ENCODE measurements around the gene ZNF534.
A peak's percentile ranks its signal among the peaks of the same experiment; 100 is the strongest.
"Not testable (repeated sequence)": the region's sequence is repeated elsewhere in the genome, so short reads cannot be mapped to it uniquely, and the experiment has no call there.

ZNF534 gene

GRCh38 chr19:52473655-52474350 is 44.9 kb downstream of the ZNF534 start:
- Histone ChIP-seq H3K9me3 (ENCODE audit: control insufficient read depth, insufficient read depth, low read length) (peaks cover 76% of the 10 kb centered on the region), H3K4me3 (ENCODE audit: low read depth, low read length) (peak overlapping the region; percentile 8)

GRCh38 chr19:52474351-52475127 is 45.6 kb downstream of the ZNF534 start:
- peaks cover 71% of the 10 kb centered on the region for H3K9me3 ChIP-seq (ENCODE audit: control insufficient read depth, insufficient read depth, low read length)
- H3K4me3 ChIP-seq (ENCODE audit: low read depth, low read length): no peak overlapping the region
- no peak overlapping the region for H3K9ac ChIP-seq (ENCODE audit: low read depth, low read length)
- no peaks in the 10 kb centered on the region for H3K36me3 ChIP-seq (ENCODE audit: control insufficient read depth, insufficient read depth, low read length)
- H3K27me3 ChIP-seq (ENCODE audit: control insufficient read depth, insufficient read depth, low read length): no peaks in the 10 kb centered on the region
- no peaks in the 10 kb centered on the region for H3K4me1 ChIP-seq (ENCODE audit: control insufficient read depth, insufficient read depth, low read length)

More at GRCh38 chr19:52473655-52474350, 44.9 kb downstream of the ZNF534 start:
- Histone ChIP-seq H3K9ac (ENCODE audit: low read depth, low read length) (no peak overlapping the region), H3K36me3 (ENCODE audit: control insufficient read depth, insufficient read depth, low read length) (no peaks in the 10 kb centered on the region), H3K27me3 (ENCODE audit: control insufficient read depth, insufficient read depth, low read length) (no peaks in the 10 kb centered on the region), H3K4me1 (ENCODE audit: control insufficient read depth, insufficient read depth, low read length) (no peaks in the 10 kb centered on the region)

GRCh38 chr19:52484111-52484743 is 55.3 kb downstream of the ZNF534 start:
- not testable (repeated sequence) for H3K4me1 ChIP-seq (ENCODE audit: control insufficient read depth, insufficient read depth, low read length); H3K4me3 ChIP-seq (ENCODE audit: low read depth, low read length); H3K9ac ChIP-seq (ENCODE audit: low read depth, low read length); H3K27me3 ChIP-seq (ENCODE audit: control insufficient read depth, insufficient read depth, low read length); H3K36me3 ChIP-seq (ENCODE audit: control insufficient read depth, insufficient read depth, low read length)
- H3K9me3 ChIP-seq (ENCODE audit: control insufficient read depth, insufficient read depth, low read length): peaks cover 15% of the 10 kb centered on the region

DNA sequence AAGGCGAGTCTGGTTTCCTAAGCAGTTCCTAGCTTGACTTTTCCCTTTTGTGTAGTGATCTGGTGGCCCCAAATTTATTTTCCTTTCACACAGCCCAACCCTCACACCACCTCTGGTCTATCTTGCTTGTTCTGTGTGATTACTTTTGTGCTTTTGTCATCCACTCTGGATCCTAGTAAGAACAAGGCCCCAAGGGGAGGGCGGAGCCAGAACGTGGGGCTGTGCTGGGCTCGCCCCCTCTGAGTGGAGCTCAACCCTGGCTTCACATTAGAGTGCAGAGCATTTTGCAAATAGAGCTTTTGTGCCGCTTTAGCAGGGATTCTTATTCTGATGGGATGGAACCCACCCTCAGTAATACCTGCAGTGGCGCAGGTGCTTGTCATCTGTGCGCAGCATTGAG is 56.1 kb downstream of the ZNF534 start:
- peaks cover 13% of the 10 kb centered on the region for H3K9me3 ChIP-seq (ENCODE audit: control insufficient read depth, insufficient read depth, low read length)
- not testable (repeated sequence) for H3K36me3 ChIP-seq (ENCODE audit: control insufficient read depth, insufficient read depth, low read length); H3K4me1 ChIP-seq (ENCODE audit: control insufficient read depth, insufficient read depth, low read length); H3K27me3 ChIP-seq (ENCODE audit: control insufficient read depth, insufficient read depth, low read length); H3K9ac ChIP-seq (ENCODE audit: low read depth, low read length)
- peak overlapping the region; percentile 30 for H3K4me3 ChIP-seq (ENCODE audit: low read depth, low read length)

GRCh38 chr19:52485561-52486240 is 56.8 kb downstream of the ZNF534 start:
- not testable (repeated sequence) for H3K4me1 ChIP-seq (ENCODE audit: control insufficient read depth, insufficient read depth, low read length); H3K9ac ChIP-seq (ENCODE audit: low read depth, low read length); H3K9me3 ChIP-seq (ENCODE audit: control insufficient read depth, insufficient read depth, low read length); H3K27me3 ChIP-seq (ENCODE audit: control insufficient read depth, insufficient read depth, low read length); H3K36me3 ChIP-seq (ENCODE audit: control insufficient read depth, insufficient read depth, low read length)
- peak overlapping the region; percentile 30 for H3K4me3 ChIP-seq (ENCODE audit: low read depth, low read length)

GRCh38 chr19:52492201-52492993 is 63.4 kb downstream of the ZNF534 start:
- H3K9me3 ChIP-seq (ENCODE audit: control insufficient read depth, insufficient read depth, low read length): no peaks in the 10 kb centered on the region
- H3K4me3 ChIP-seq (ENCODE audit: low read depth, low read length): peak overlapping the region; percentile 86
- H3K36me3 ChIP-seq (ENCODE audit: control insufficient read depth, insufficient read depth, low read length): no peaks in the 10 kb centered on the region
- peak overlapping the region; percentile 60 for H3K9ac ChIP-seq (ENCODE audit: low read depth, low read length)
- H3K4me1 ChIP-seq (ENCODE audit: control insufficient read depth, insufficient read depth, low read length): no peaks in the 10 kb centered on the region
- H3K27me3 ChIP-seq (ENCODE audit: control insufficient read depth, insufficient read depth, low read length): no peaks in the 10 kb centered on the region

DNA sequence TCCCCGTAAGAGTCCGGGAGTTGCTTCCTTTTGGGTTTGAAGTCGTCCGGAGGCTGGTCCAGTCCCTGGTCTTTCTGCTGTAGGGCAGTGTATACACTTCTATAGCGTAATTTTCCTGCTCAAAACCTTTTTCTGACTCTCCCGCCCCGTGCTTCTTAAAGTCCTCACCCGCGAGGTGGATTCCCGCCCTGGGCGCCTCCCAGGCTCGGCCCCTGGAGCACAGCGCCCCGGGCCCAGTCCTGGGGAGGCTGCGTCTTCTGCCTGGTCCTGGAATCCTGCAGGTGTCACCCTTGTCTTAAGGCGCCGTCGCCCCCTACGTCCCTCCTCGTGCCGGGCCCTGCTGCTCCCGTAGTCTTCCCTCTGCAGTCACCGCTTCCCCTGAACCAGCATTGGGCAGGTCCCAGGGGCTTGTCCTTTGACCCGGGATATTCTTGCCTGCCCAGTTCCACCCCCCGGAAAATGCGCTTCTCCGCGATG is 64.1 kb downstream of the ZNF534 start:
- Histone ChIP-seq H3K4me1 (ENCODE audit: control insufficient read depth, insufficient read depth, low read length) (no peaks in the 10 kb centered on the region), H3K9me3 (ENCODE audit: control insufficient read depth, insufficient read depth, low read length) (no peaks in the 10 kb centered on the region), H3K9ac (ENCODE audit: low read depth, low read length) (peak overlapping the region; percentile 60), H3K4me3 (ENCODE audit: low read depth, low read length) (peak overlapping the region; percentile 86), H3K36me3 (ENCODE audit: control insufficient read depth, insufficient read depth, low read length) (no peaks in the 10 kb centered on the region), H3K27me3 (ENCODE audit: control insufficient read depth, insufficient read depth, low read length) (no peaks in the 10 kb centered on the region)

- Histone ChIP-seq H3K4me3 (ENCODE audit: low read depth, low read length) (no peak overlapping the region), H3K4me1 (ENCODE audit: control insufficient read depth, insufficient read depth, low read length) (peaks cover 3% of the 10 kb centered on the region), H3K9ac (ENCODE audit: low read depth, low read length) (no peak overlapping the region), H3K36me3 (ENCODE audit: control insufficient read depth, insufficient read depth, low read length) (no peaks in the 10 kb centered on the region), H3K27me3 (ENCODE audit: control insufficient read depth, insufficient read depth, low read length) (peaks cover 8% of the 10 kb centered on the region), H3K9me3 (ENCODE audit: control insufficient read depth, insufficient read depth, low read length) (no peaks in the 10 kb centered on the region)
Measured at GRCh38 chr19:52494518-52494917, 65.6 kb downstream of the ZNF534 start.

- Histone ChIP-seq H3K4me1 (ENCODE audit: control insufficient read depth, insufficient read depth, low read length) (peaks cover 3% of the 10 kb centered on the region), H3K9ac (ENCODE audit: low read depth, low read length) (no peak overlapping the region), H3K27me3 (ENCODE audit: control insufficient read depth, insufficient read depth, low read length) (peaks cover 17% of the 10 kb centered on the region), H3K36me3 (ENCODE audit: control insufficient read depth, insufficient read depth, low read length) (no peaks in the 10 kb centered on the region), H3K4me3 (ENCODE audit: low read depth, low read length) (no peak overlapping the region), H3K9me3 (ENCODE audit: control insufficient read depth, insufficient read depth, low read length) (no peaks in the 10 kb centered on the region)
Measured at GRCh38 chr19:52498571-52498970, 69.6 kb downstream of the ZNF534 start.

GRCh38 chr19:52500474-52500873 is 71.5 kb downstream of the ZNF534 start:
- H3K4me3 ChIP-seq (ENCODE audit: low read depth, low read length); H3K9ac ChIP-seq (ENCODE audit: low read depth, low read length); H3K4me1 ChIP-seq (ENCODE audit: control insufficient read depth, insufficient read depth, low read length); H3K36me3 ChIP-seq (ENCODE audit: control insufficient read depth, insufficient read depth, low read length); H3K9me3 ChIP-seq (ENCODE audit: control insufficient read depth, insufficient read depth, low read length): not testable (repeated sequence)
- peaks cover 17% of the 10 kb centered on the region for H3K27me3 ChIP-seq (ENCODE audit: control insufficient read depth, insufficient read depth, low read length)

DNA sequence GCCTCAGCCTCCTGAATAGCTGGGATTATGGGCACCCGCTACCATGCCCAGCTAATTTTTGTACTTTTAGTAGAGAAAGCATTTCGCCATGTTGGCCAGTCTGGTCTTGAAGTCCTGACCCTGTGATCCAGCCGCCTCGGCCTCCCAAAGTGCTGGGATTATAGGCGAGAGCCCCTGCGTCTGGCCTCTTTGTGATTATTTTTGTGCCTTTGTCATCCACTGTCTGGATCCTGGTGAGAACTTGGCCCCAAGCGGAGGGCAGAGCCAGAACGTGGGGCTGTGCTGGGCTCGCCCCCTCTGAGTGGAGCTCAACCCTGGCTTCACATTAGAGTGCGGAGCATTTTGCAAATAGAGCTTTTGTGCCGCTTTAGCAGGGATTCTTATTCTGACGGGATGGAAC is 72.0 kb downstream of the ZNF534 start:
- not testable (repeated sequence) for H3K9ac ChIP-seq (ENCODE audit: low read depth, low read length); H3K9me3 ChIP-seq (ENCODE audit: control insufficient read depth, insufficient read depth, low read length); H3K36me3 ChIP-seq (ENCODE audit: control insufficient read depth, insufficient read depth, low read length); H3K4me3 ChIP-seq (ENCODE audit: low read depth, low read length); H3K4me1 ChIP-seq (ENCODE audit: control insufficient read depth, insufficient read depth, low read length)
- H3K27me3 ChIP-seq (ENCODE audit: control insufficient read depth, insufficient read depth, low read length): peaks cover 17% of the 10 kb centered on the region

All from iPS-15b (cell line).